ENCODE results near the gene SGSM2.

DNA sequence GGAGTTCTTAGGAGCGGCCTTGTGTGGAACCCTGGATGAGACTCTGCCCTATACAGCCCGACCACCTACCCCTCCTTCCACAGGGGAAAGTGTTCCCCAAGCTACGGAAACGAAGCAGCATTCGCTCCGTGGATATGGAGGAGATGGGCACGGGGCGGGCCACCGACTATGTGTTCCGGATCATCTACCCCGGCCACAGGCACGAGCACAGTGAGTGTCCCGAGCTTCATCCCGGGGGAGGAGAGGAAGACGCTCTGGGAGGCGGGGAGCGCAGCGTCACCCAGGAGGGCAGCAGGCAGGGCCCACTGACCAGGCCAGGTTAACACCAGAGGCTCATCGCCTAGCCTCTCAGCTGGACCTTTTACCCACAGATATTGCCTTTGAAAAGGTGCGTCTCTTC is 27.8 kb downstream of the SGSM2 start:
- TF ChIP-seq SPI1 (IDR thresholded peaks at IDR 0.05; ENCODE audit: low read depth, low read length) (no peak), POLR2A (IDR thresholded peaks at IDR 0.05; ENCODE audit: low read depth, low read length) (no peak), PAX5 (IDR thresholded peaks at IDR 0.05; ENCODE audit: insufficient read depth, low read length, severe bottlenecking) (no peak), TAF1 (IDR thresholded peaks at IDR 0.05; ENCODE audit: low read depth, low read length) (no peak), POLR2AphosphoS5 (IDR thresholded peaks at IDR 0.05; ENCODE audit: low read depth, low read length) (no peak), POU2F2 (IDR thresholded peaks at IDR 0.05; ENCODE audit: low read depth, low read length) (no peak)

All from GM12891 (cell line).